ENCODE results near the gene TMEM176A. TPM values are rescaled to one million over a fixed set of nuclear protein-coding genes. Genes with fewer than 3 reads are reported as not detected.
"Not testable (repeated sequence)": the region's sequence is repeated elsewhere in the genome, so short reads cannot be mapped to it uniquely, and the experiment has no call there.

The TMEM176A gene
- total RNA-seq, 1 experiment from 2014 or later, result 0.10 TPM

DNA sequence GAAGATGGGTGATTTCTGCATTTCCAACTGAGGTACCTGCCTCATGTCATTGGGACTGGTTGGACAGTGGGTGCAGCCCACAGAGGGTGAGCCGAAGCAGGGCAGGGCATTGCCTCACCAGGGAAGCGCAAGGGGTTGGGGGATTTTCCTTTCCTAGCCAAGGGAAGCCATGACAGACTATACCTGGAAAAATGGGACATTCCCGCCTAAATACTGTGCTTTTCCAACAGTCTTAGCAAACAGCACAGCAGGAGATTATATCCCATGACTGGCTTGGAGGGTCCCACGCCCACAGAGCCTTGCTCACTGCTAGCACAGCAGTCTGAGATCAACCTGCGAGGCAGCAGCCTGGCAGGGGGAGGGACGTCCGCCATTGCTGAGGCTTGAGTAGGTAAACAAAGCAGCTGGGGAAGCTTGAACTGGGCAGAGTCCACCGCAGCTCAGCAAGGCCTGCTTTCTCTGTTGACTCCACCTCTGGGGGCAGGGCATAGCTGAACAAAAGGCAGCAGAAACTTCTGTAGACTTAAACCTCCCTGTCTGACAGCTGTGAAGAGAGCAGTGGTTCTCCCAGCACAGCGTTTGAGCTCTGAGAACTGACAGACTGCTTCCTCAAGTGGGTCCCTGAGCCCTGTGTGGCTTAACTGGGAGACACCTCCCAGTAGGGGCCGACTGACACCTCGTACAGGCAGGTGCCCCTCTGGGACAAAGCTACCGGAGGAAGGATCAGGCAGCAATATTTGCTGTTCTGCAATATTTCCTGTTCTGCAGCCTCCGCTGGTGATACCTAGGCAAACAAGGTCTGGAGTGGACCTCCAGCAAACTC is 7.3 kb downstream of the TMEM176A start:
- DNase-seq (ENCODE audit: extremely low read depth, low read depth), result not testable (repeated sequence)

DNA sequence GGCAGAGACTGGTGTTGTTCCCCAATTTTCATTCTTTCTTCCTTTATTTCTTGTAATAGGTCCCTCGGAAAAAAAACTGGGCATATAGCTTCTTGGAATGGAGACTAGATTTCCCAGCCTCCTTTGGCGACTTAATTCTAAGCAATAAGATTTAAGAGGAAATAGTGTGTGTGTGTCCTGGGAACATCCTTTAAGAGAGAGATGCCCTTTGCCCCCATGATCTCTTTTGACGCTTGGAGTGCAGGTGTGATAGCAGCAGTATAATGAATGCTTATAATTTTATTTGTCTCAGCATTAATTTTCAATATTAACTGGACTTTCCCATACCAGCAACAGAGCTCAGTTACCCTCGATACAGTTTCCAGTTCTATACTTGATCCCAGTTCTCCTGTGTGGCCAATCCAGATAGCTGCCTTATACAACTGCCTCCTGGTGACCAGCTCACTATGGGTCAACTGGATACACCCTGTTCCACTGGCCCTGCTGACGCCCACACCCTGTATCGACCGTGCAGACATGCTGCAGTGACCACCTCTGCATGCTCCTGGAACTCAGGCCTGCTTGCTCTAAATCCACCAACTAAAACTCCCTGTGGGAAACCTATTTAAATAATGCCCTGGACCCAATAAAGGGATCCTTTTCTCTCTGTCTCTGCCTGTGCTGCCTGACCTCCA is 13.9 kb downstream of the TMEM176A start:
- no peak for DNase-seq (ENCODE audit: extremely low read depth, low read depth)

DNA sequence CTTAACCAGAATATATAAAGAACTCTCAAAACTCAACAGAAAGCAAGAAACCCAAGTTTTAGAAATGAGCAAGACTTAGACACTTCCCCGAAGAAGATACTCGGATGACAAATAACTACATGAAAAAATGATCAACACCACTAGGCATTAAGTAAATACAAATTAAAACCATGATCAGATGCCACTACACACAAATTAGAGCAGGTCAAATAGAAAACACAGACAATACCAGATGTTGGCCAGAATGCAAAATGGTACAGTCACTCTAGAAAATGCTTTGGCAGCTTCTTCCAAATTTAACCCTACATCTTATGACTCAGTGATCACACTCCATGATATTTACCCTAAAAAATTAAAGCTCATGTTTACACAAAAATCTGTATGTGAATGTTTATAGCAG is 18.4 kb downstream of the TMEM176A start:
- no peak for DNase-seq (ENCODE audit: extremely low read depth, low read depth)

DNA sequence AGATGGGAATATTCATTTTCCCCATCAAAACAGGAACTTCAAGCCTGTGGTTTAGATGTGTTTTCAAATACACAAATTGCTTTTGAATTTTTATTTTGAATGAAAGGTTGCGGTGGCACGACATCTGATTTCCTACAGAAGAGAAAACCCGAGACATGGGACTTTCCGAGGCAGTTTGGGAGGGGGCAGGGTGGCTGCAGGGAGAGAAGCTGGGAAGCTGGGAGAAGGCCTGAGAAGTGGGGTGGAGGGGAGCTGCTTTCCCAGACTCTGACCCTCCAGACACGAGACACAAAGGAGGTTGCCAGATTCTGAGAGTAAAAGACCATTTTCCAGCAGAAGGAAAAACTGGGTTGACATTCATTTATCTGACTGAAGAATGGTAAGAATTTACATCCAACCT is 19.6 kb downstream of the TMEM176A start:
- no peak for DNase-seq (ENCODE audit: extremely low read depth, low read depth)

DNA sequence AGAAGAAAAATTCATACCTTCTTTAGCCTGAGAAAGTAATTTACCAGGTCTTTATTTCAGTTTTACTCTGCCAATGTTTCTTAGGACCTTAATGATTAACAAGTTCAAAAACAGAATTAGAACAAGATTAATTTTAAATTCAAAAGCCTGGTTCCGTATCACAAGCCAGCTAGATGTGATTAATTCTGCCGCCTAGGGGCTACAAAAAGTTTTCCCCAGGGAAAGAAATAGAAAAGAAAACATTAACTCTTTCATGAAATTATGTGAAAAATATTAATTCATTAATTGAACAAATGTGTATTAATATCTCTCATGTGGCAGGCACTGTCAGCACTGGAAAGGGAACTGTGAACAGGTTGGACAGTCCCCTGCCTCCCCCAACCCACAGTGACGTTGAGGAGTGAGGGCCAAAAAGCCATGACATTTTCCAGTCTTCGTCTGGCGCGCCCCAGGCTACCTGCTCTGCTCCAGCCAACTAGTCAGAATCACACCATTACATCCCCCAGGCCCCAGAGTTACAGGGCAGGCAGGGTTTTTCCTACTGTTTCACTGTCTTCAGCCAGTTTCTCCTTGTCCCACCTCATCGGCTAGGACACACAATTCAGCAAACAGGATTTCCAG is 20.1 kb downstream of the TMEM176A start:
- DNase-seq (ENCODE audit: extremely low read depth, low read depth), result no peak

DNA sequence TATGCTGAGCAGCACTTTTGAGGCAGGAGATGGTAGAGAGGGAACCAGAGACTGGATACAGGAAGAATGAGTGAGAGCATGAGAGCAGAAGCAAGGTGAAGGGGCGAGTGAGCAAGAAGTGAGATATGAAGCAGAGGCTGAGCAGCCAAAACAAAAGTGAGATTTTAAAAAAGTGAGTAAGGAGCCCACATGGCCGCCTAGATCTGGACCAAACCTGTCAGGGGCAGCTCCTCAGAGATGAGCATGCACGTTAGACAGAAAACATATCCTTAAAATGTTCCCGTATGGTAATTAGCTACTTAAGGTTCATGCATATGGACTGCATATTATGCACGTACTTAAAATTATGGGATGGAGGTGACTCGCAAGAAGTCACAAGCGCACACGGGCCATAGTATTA is 22.5 kb downstream of the TMEM176A start:
- DNase-seq (ENCODE audit: extremely low read depth, low read depth), result no peak

DNA sequence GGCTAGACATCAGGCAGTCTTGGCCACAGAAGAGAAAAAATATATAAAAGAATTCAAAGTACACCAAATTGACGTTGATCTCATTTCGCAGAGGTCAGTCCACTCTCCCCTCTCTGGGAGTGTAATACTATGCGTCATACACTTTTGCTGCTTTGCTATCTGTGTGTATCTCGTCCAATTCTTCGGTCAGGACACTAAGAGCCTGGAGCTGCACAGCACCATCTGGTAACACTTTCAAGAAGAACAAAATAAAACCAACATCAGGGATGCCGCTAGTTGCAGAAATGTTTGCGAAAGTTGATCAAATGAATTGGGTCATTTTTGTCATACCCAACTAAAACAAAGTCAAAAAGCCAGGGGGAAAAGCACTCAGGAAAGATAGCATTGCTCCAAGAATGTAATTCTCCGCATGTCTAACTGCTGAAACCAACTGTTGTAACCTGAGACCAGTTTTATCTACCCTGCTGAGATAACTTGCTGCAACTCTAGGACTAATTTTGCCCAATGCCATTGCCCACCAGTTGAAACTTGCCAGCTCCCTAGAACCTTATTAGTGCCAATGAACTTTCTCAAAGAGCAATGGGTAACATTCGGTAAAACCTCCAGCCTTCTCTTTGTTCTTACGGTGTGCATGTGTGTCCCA is 23.0 kb downstream of the TMEM176A start:
- DNase-seq (ENCODE audit: extremely low read depth, low read depth), result no peak

DNA sequence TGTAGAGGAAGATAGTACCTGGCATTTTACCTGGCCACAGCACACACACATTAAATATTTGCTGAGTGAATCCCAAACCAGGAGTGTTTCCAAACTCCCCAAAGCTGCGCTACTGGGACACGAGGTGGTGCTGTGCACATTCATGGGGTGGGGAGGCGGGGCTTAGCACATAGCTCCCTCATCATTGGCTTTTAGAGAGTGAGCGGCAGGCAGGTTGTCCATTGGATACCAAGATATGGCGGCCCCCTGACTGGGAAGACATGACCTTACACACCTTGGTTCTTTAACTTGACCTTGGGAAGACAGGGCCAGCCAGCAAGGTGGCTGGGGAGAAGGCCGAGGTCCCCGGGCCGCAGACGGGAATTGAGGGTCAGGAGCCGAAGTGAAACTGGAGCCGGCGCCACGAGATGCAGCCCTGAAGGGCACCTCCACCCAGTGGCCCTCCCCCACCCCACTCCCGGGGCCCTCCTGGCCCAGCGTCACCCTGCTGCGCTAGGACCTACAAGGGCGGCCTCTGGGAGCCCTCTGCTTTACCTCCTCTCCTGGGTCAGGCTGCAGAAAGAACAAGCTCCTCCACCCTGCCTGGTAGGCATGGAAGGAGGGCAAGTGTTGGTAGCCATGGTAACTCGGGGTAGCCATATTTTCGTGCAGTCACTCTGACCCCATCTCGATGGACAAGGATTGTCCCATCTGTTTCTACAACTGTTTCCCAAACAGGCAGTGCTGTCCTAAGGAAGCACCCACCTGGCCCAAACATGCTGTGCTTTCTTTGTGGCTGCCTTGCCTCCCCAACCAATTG is 24.0 kb downstream of the TMEM176A start:
- DNase-seq (ENCODE audit: extremely low read depth, low read depth), result no peak

DNA sequence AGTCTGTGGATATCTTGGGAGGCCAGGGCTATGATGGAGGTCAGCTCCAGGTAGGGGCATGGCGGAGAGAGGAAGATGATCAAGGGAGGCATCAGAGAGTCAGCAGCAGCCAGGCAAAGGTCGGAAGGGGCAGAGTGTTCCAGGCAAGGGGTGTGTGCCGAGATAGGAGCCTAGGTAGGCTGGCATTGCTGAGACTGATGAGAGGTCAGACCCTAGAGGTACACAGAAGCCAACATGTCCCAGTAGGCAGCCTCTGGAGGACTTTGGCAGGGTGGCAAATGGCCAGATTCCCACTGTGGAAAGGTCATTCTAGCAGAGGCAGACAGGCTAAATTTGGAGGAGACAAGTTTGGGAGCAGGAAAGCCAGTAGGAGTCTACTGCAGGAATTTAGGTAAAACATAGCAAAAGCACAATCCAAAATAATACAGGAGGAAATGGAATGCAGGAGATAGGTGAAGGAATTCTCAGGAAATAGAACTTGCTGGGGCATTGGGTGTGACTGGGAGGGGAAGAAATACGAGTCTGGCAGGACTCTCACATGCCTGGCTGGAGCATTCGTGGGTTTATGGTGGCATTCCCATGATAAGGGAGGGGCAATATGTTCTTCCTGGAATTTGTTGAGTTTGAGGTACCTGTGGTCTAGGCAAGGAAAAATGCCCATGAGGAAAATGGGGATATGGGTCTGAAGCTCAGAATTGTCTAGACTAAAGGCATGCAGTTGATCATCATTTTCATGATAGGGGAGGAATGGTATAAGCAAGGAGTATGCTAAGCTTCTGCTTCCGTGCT is 25.7 kb downstream of the TMEM176A start:
- DNase-seq (ENCODE audit: extremely low read depth, low read depth), result no peak

DNA sequence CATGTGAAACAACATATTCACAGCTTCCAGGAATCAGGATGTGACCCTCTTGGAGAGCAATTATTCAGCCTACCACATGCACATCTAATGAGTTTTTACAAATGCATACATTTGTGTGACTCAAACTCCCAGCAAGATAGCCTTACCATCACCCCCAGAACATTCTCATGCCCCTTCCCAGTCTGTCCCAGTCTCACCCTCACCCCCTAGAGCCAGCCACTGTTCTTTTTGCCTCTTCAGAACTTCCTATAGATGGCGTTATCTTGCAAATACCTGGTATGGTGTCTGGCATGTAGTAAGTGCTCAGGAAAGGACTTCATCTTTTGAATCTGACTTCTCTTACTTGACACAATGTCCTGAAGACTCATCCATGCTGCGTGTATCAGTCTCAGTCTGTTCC is 27.8 kb downstream of the TMEM176A start:
- DNase-seq (ENCODE audit: extremely low read depth, low read depth), result no peak

DNA sequence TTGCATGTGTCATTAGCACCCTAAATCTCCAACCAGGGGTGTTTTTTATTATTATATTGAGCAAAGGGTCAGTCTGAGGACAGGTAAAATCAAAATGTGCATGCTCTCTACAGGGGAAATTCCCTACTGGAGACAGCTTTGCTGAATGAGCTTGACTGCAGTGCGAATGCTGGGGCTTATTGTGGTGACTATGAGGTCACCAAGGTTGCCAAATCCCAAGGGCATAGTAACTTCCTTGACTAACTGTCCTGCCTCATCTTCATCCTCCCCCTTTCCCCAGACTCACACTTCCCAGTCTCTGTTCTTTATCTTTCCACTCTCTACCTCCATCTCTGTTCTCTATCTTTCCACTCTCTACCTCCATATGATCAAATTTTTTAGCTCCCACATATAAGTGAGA is 28.9 kb downstream of the TMEM176A start:
- no peak for DNase-seq (ENCODE audit: extremely low read depth, low read depth)

DNA sequence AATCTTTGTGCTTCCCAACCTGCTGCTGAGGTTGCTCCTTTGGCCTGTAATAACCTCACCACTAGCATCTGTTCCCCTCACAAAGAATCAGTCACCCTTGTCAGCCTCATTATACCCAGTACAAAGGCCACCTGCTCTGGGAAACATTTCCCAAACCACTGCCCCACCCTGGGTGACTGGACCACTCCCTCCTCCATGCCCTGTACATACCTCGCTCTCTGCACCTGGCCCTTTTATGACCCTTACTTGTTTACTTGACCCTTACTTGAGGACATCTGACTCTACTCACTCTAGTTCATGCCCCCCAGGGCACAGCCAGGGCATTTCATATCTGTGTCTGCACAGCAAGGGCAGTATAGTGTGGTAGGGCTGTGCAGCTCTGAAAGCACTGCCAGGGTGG is 30.4 kb downstream of the TMEM176A start:
- no peak for DNase-seq (ENCODE audit: extremely low read depth, low read depth)

DNA sequence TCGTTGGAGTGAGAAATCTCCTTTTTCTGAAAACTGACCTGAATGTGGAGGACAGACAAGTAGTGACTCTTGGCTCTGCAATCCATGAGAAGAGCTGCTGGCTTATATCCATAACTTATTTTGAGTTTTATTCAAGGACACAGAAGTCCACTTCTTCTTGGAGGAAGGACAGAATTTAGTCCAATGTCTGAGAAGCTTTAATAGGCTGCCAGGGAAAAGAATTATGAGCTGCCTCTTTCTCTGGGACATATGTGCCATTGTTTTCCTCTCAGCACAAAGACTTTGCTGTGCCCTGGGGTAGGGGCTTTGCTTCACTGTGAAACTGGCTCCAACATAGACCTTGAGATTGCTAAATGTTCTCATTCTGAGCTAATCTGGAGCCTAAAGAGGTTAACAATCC is 31.3 kb downstream of the TMEM176A start:
- DNase-seq (ENCODE audit: extremely low read depth, low read depth), result no peak

DNA sequence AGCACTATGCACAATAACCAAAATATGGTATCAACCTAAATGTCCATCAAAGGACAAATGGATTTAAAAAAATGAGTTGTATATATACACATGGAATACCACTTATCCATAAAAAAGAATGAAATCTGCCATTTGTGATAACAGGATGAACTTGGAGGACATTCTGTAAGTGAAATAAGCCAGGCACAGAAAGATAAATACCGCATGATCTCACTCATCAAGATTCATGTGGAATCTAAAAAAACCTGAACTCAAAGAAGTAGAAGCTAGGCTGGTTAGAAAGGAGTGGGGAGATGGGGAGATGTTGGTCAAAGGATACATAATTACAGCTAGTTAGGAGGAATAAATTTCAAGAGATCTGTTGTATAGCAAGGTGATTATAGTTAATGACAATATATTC is 34.5 kb downstream of the TMEM176A start:
- DNase-seq (ENCODE audit: extremely low read depth, low read depth), result no peak

DNA sequence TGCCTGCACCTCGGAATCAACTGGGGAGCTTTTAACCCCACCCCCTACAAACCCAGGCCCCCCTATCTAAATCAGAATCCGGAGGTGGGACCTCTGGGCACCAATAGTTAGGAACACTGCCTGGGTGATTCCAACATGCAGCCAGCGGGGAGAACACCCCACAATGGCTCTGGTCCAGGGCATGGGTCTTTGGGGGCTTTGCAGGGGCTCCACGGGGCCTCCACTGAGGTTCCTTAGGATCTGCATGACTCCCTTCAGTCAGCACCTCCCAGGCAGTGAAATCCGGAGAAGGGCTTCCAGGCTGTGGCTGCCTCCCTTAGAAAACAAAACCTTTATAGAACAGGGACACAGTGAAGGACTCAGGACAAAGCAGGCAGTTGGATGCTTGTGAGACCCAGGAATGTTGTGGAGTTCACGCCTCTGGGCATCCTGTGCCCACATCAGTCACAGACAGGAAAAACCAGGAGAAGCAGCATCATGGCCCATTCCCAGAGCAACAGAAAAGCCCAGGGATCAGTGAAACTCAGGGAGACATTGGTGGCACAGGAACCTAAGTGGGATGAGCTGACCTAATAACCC is 35.2 kb downstream of the TMEM176A start:
- DNase-seq (ENCODE audit: extremely low read depth, low read depth), result no peak

DNA sequence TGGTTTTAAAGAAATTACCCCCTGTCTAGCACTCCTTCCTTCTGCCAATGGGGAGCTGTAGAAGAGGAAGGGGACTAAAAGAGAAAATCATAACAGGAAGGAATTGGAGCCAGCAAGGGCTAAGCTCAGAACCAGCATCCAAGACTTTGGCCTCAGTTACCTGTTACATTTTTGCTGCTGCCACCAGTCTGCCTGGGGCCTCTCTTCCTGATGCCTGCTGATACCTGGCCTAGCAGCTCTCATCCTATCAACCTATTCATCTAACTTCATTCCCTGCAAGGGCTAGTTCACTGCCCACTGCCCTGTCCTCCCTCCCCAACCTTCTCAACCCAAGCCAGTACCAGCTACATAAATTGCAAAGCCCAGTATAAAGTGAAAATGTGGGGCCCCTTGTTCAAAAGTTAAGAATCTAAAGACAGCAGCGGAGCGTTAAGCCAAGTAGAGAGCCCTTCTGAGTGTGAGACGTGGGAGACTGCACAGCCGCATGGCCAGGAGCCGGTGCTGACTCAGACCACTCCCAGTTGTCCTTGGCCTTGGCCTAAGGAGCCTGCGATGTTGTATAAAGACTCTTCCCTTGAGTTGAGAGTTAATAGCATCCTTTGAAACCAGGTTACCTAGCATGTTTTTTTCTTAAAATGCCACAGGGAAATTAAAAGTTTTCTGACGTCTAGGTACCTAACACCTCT is 38.5 kb downstream of the TMEM176A start:
- DNase-seq (ENCODE audit: extremely low read depth, low read depth), result no peak

DNA sequence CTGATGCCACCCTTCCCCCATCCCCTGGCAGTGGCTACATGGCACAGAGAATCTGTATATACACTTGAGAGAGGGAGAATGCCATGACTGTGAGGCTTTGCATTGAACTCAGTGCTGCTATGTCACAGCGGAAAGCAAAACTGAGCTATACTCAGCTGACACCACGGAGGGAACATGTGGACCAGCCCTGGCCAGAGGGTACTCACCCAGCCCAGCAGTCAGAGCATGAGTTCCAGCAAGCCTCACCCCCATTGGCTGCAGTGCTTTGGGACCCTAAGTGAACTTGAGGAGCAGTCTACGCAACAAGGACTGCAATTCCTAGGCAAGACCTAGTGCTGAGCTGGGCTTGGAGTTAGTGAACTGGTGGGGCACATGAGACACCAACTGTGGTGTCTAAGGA is 41.4 kb downstream of the TMEM176A start:
- no peak for DNase-seq (ENCODE audit: extremely low read depth, low read depth)

DNA sequence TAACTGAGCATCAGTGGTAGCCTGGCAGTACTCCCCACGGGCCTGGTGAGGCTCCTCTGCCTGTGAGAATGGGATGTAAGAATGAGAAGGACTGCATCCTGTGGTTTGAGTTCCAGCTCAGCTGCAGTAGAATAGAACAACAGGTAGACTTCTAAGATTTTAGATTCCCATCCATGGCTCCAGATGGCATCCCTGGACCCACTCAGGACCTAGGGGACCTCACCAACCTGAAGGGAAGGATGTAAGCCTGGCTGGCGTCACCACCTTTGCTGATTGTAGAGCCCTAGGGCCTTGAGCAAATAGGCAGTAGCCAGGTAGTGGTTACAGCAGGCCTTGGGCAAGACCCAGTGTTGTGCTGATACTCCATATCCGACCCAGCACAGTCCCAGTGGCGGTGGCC is 42.1 kb downstream of the TMEM176A start:
- no peak for DNase-seq (ENCODE audit: extremely low read depth, low read depth)

DNA sequence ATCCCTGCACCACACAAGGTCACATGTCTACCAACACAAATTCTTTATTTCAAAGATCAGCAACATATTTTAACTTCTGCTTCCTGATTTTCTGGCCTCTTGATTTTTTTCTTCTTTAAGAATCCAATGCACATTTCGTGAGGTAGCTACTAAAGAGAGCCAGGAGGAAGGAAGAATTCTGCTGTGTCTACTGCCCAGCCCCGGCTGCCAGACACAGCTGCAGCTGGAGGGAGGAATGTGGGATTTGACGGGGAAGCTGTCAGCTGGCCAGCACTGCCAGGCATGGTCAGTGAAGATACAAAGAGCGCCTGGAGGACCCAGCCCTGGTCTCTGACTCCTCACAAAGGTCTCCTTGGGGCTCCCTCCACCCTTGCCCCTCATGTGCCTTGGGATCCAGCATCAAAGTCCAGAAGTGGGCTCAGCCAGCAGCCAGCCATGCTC is 44.9 kb downstream of the TMEM176A start:
- DNase-seq (ENCODE audit: extremely low read depth, low read depth), result no peak
